ENCODE measurements around the gene CRABP2. TPM values are rescaled to one million over a fixed set of nuclear protein-coding genes. Genes with fewer than 3 reads are reported as not detected.
A peak's percentile ranks its signal among the peaks of the same experiment; 100 is the strongest.

CRABP2 gene
- total and polyA plus RNA-seq, 2 of the 4 experiments (the other 2 are of a cell fraction), result 6.3 to 15.7 TPM

DNA sequence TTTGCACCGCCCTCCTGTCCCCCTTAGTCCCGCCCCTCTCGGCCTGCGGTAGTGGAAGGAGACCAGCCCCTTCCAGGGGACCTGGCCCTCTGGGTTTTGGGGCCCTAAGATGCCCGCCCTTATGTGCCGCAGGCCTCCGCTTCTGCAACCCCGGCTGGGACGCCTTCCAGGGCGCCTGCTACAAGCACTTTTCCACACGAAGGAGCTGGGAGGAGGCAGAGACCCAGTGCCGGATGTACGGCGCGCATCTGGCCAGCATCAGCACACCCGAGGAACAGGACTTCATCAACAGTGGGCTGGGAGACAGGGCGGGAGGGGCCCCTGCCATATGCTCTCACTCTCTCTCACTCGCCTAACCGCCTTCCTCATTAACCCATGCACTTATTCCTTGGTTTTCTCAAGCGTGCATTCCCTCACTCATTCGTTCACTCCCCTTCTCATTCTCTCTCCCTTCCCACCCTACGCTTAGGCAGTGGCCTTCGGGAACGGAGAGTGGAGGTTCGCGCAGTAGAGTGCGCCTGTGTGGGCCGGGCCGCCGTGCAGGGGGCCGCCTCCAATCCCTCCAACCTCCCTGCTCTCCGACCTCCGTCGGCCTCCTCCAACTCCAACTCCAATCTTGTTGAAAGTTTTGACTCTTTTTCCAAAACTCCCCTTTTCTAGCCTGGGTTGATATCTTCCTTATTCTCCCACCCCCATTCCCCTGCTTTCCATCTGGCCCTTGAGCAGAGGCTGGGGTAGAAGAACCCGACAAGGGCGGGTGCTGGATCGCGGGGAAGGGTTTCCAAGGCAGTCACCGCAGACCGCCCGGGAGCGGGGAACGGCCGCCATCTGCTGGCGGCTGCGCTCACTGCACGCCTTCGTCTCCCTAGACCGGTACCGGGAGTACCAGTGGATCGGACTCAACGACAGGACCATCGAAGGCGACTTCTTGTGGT is 48.3 kb downstream of the CRABP2 start (continued):
- TF ChIP-seq CTCF (conservative IDR thresholded peaks at IDR 0.05; ENCODE audit: low read depth, low read length), result peak; percentile 95
- TF ChIP-seq FOS (IDR thresholded peaks at IDR 0.05; ENCODE audit: low read depth, low read length), result no peak
- TF ChIP-seq CEBPB (IDR thresholded peaks at IDR 0.05; ENCODE audit: low read depth, low read length), result no peak
- TF ChIP-seq NFE2L2 (IDR thresholded peaks at IDR 0.05; ENCODE audit: low read depth, low read length), result no peak
- TF ChIP-seq CHD1 (IDR thresholded peaks at IDR 0.05; ENCODE audit: low read depth, low read length), result no peak
- TF ChIP-seq RFX5 (IDR thresholded peaks at IDR 0.05; ENCODE audit: low read depth, low read length), result no peak
- peak; percentile 87 for TF ChIP-seq RAD21 (IDR thresholded peaks at IDR 0.05; ENCODE audit: low read length)
